Activated CD4-positive, alpha-beta memory T cell treated with anti-CD3 and anti-CD28 coated beads, Interleukin-2, amount 10 ng/mL, durations not matched to agents 7 days and 5 days (primary cell): ENCODE measurements around the gene CCDC188. TPM values are rescaled to one million over a fixed set of nuclear protein-coding genes. Genes with fewer than 3 reads are reported as not detected.
A peak's percentile ranks its signal among the peaks of the same experiment; 100 is the strongest.

Source experiments
- CTCF ChIA-PET: fragments of 350-600 bp; sonication (Branson Sonifier 250); formaldehyde crosslinking; loops from one replicate; lab custom pipeline; 2021; ENCODE audit warnings: antibody characterized with exemption, inconsistent platforms; lab: Charles Lee
- POLR2A ChIA-PET: fragments of 350-600 bp; sonication (Branson Sonifier 250); formaldehyde crosslinking; loops from one replicate; lab custom pipeline; 2021; ENCODE audit warnings: antibody characterized with exemption; lab: Charles Lee
- DNase-seq: peaks from one replicate; pipeline ENCODE4 v3.0.0-alpha.2; 2020
- H3K27ac Mint-ChIP-seq: one replicate; pipeline ENCODE4 v1.8.0; 2021; ENCODE audit warnings: mild to moderate bottlenecking, mixed read lengths
- H3K27me3 Mint-ChIP-seq: one replicate; pipeline ENCODE4 v1.8.0; 2021; ENCODE audit warnings: mixed read lengths
- H3K36me3 Mint-ChIP-seq: one replicate; pipeline ENCODE4 v1.8.0; 2021; ENCODE audit warnings: low read depth, mixed read lengths
- H3K4me1 Mint-ChIP-seq: one replicate; pipeline ENCODE4 v1.8.0; 2021; ENCODE audit warnings: mixed read lengths
- H3K4me3 Mint-ChIP-seq: one replicate; pipeline ENCODE4 v1.8.0; 2021; ENCODE audit warnings: mild to moderate bottlenecking, mixed read lengths
- H3K9me3 Mint-ChIP-seq: one replicate; pipeline ENCODE4 v1.8.0; 2021; ENCODE audit warnings: mixed read lengths
- total RNA-seq, 2 experiments: library from RNA; stranded (reverse); gene quantifications; one replicate each; pipeline ENCODE4 v1.2.3, GENCODE V29; 2021

The CCDC188 gene
- total RNA-seq, 2 experiments from 2014 or later: 0.33 to 0.76 TPM

DNA sequence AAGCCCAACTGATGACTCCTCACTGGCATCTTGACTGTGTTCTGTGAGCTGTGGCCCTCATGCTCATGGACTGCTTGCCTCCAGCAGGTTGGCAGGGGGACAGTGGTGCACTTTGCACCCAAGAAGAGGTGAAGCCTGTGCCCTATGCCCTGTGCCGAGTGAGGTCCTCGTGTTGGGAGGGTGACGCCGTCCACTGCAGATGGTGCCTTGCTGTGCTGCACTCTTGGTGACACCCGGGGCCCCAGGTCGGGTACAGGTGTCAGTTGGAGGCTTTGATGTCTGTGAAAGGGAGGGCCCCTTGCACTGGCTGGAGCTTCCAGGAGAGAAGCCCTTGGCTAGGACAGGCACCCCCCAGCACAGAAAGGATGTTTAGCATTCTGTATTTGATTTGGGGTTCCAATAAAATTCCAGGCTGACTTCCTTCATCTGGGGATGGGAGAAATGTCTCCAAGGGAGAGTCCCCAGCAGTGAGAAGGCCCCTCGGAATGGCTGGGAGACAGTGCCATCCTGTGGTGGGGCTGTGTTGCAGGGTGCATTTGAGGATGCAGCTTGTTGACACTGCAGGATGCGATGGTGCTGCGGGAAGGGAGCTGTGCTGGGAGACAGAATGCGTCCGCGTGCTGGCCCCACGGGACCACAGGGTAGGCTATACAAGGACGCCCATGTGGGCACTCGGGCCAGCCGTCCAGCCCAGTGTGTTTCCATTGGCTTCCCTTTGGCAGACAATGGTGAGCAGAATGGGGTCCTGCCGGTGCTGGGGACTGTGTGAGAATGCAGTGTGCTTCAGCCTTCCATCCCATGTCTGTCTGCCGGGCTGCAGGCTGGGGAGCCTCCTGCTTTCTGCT, 21.7 kb downstream of the CCDC188 start:
- H3K36me3 Mint-ChIP-seq: peaks cover 29% of the 10 kb centered on the region
- ChIA-PET CTCF (interaction anchor here (0.9 to 2.2 kb wide), 3 partner anchors 11 to 155 kb away, joined by 3 to 11 read pairs (median 4); partner anchors contain the start of gene TRMT2A), POLR2A (interaction anchor here (1.1 to 5.7 kb wide), 2 partner anchors 11 to 105 kb away, joined by 3 to 56 read pairs; partner anchors contain the start of genes RANBP1 and TRMT2A)
- no peaks in the 10 kb centered on the region for H3K27me3 Mint-ChIP-seq
- H3K4me1 Mint-ChIP-seq: peaks cover 20% of the 10 kb centered on the region
- peak overlapping the region; percentile 54 for H3K27ac Mint-ChIP-seq
- no peak overlapping the region for H3K4me3 Mint-ChIP-seq
- peak; percentile 64 for DNase-seq
- no peaks in the 10 kb centered on the region for H3K9me3 Mint-ChIP-seq

DNA sequence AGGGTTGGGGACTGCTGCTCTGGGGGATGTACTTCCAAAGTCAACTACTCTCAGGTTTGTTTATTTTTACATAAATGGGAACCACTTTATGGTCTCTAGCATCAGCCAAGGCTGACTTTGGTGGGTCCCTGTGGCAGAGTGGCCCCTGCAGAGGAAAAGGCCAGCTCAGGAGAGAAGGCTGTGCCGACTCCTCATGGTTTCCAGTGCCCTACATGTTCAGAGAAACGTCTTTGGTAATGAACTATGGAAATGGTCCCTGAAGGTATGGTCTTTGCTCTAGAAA, 22.3 kb downstream of the CCDC188 start:
- Mint-ChIP-seq H3K4me3 (no peak overlapping the region), H3K4me1 (peaks cover 18% of the 10 kb centered on the region), H3K27ac (peak overlapping the region; percentile 54), H3K36me3 (peaks cover 34% of the 10 kb centered on the region), H3K9me3 (no peaks in the 10 kb centered on the region), H3K27me3 (no peaks in the 10 kb centered on the region)
- ChIA-PET CTCF (no interaction called here), POLR2A (interaction anchor here (1.1 to 5.7 kb wide), 2 partner anchors 11 to 104 kb away, joined by 3 to 56 read pairs; partner anchors contain the start of genes RANBP1 and TRMT2A)
- DNase-seq: no peak

DNA sequence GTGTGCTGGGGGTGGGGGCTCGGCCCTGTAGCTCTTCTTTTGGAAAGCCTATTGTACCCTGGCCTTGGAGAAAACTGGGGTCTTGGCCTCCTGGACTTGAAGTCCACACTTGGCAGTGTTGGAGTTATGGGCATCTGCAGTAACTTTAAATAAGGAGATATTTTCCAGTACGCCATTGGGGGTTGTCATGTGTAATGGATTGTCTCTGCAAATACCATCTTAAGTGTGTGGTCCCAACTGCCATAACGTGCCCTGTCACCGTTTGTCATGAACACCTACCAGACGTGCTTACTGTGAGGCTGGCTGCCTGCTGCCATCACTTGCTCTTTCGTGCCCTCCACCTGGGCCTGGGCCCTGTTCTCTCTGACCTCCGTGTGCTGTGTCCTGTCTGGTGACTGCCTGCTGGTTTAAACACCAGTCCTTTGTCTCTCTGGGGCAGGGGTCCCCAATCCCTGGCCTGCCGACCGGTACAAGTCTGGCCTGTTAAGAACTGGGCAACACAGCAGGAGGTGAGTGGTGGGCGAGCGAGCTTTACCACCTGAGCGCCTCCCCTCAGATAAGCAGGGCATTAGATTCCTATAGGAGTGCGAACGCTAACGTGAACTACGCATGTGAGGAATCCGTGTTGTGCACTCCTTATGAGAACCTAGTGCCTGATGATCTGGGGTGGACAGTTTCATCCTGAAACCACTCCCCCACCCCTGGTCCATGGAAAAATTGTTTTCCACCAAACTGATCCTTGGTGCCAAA, 22.8 kb downstream of the CCDC188 start:
- H3K4me3 Mint-ChIP-seq: no peak overlapping the region
- no peak overlapping the region for H3K27ac Mint-ChIP-seq
- POLR2A ChIA-PET: interaction anchor here (5.7 kb wide), 1 partner anchor 10 kb away, joined by 56 read pairs; the partner anchor contains the start of genes RANBP1 and TRMT2A
- H3K4me1 Mint-ChIP-seq: peaks cover 15% of the 10 kb centered on the region
- CTCF ChIA-PET: no interaction called here
- no peaks in the 10 kb centered on the region for H3K9me3 Mint-ChIP-seq
- DNase-seq: no peak
- peaks cover 34% of the 10 kb centered on the region for H3K36me3 Mint-ChIP-seq
- no peaks in the 10 kb centered on the region for H3K27me3 Mint-ChIP-seq

DNA sequence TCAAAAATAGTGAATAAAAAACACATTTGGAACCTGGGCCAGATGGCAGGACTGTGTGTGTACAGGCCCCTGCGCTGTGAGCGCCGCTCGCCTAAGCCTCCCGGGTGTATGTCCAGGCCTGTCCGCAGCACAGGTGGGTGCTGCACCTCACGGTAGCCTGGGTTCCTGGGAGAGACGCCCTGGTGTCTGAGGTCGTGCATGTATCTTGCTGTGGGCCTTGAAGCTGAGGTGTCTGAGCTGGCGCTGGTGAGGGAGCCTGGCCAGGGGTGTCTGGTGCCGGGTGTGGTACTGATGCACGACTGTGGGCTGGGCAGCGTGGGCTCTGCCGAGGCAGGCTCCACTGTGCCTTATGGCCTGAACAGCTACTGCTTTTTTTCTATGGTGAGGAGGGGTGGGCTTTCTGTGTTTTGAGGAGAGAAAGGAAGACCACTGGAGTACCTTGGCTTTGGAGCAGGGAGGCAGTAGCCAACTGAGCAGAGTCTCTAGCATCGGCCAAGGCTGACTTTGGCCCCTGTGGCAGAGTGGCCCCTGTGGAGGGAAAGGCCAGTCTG, 23.5 kb downstream of the CCDC188 start:
- H3K27me3 Mint-ChIP-seq: no peaks in the 10 kb centered on the region
- no peak overlapping the region for H3K4me3 Mint-ChIP-seq
- H3K9me3 Mint-ChIP-seq: no peaks in the 10 kb centered on the region
- no peak for DNase-seq
- ChIA-PET CTCF (no interaction called here), POLR2A (interaction anchor here (5.7 kb wide), 1 partner anchor 9 kb away, joined by 56 read pairs; the partner anchor contains the start of genes RANBP1 and TRMT2A)
- peaks cover 12% of the 10 kb centered on the region for H3K4me1 Mint-ChIP-seq
- no peak overlapping the region for H3K27ac Mint-ChIP-seq
- peaks cover 35% of the 10 kb centered on the region for H3K36me3 Mint-ChIP-seq

DNA sequence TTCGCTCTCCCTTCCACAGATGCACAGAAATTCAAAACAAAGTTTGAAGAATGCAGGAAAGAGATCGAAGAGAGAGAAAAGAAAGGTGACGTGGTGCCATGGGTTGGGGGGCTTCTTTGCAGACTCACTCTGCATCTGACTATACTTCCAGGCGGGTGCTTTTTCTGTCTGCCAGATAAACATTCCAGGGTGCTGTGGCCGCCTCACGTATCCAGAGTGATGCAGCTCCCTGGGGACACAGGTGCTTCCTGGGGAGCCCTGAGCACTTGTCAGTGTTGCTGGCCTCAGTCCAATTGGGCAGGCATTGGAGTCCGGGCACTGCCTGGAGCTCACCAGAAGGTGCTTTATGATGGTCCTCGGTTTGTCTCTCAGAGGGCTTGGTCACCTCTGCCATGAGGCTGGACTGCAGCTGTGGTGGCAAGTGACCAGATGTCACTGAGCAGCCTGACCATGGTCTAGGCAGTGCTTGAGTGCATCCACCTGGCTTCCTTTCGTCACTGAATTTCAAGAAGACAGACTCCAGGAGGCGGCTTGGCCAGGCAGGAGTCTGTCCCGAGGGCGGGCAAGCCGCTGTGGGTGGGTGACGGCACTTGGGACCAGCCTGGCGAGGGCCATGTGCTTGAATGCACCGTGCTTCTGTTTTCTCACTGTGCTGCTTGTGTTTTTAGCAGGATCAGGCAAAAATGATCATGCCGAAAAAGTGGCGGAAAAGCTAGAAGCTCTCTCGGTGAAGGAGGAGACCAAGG, 24.4 kb downstream of the CCDC188 start:
- Mint-ChIP-seq H3K27ac (no peak overlapping the region), H3K27me3 (no peaks in the 10 kb centered on the region), H3K36me3 (peaks cover 44% of the 10 kb centered on the region), H3K9me3 (no peaks in the 10 kb centered on the region), H3K4me1 (peaks cover 20% of the 10 kb centered on the region), H3K4me3 (no peak overlapping the region)
- POLR2A ChIA-PET: interaction anchor here (5.7 kb wide), 1 partner anchor 8 kb away, joined by 56 read pairs; the partner anchor contains the start of genes RANBP1 and TRMT2A
- CTCF ChIA-PET: no interaction called here
- no peak for DNase-seq

DNA sequence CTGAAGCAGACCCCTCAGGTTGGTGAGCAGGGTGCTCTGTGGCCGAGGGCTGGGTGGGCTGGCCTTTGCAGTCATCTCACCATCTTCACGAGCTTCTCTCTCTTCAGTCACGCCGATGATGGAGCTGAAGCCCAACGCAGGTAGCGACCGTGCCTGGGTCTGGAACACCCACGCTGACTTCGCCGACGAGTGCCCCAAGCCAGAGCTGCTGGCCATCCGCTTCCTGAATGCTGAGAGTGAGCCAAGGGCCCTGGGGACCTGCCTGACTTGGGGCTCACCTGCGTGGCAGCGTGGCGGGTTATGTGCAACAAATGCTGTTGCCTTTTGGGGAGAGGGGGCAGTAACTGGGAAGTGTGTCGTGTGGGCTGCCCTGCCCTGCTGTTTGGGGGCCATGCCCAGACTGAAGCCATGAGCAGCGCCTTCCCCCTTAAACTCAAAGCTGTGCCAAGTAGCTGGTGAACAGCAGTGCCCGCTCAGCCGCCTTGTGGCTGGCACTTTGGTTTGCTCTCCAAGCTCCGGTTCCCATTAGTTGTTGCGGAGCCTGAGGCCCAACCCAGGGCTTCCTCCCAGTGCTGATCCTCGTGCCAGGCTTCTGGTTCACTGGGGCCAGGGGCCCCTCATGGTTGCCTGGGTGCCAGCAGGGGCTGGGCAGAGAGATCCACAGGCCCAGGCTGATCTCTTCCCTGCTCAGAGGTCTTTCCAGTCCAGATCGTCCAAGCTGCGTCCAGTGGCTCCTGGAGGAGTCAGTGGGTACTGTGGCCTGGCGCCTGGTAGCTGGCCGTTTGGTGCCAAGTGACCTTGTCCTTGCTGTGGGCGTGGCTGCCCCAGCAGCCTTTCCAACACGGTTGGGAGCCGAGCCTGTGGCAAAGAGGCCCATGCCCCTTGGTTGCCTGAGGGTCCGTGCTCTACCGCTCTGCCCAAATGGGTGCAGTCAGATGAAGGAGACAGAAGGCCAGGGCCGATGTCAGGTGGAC, 25.4 kb downstream of the CCDC188 start:
- no peaks in the 10 kb centered on the region for H3K27me3 Mint-ChIP-seq

DNA sequence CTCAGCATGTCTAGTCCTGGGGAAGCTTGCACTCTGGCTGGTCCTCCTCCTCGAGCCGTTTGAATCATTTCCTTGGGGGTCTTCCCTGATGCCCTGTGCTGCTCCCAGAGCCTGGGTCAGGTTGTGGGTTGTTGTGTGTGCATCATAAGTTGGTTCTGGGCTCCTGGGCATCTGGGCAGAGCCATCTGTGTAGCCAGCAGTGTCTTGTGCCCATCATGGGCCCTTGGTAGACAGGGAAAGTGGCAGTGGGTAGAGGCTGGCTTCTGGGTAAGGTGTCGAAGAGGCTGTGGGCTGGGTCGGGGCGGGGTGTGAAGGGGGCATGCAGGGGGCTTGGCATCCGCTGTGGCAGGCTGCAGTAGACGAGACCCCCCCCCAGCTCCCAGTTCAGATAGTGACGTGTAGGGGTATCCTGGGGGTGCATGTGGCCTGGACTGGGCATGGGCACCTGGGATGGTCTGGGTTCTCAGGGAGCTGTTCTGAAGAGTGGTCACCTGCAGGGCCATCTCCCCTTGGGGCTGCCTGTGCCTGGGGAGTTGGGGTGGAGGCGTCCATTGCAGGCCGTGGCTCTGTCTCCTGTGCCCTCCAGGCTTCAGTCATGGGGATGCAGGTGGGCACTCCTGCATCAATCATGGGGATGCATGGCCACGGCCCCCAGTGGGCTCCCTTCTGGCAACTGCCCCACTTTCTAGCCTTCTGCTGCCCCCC, 26.6 kb downstream of the CCDC188 start:
- Mint-ChIP-seq H3K27ac (no peak overlapping the region), H3K36me3 (peaks cover 60% of the 10 kb centered on the region)
- CTCF ChIA-PET: no interaction called here

More for the DNA sequence above, 25.4 kb downstream of the CCDC188 start:
- H3K27ac Mint-ChIP-seq: no peak overlapping the region
- H3K4me3 Mint-ChIP-seq: no peak overlapping the region
- peaks cover 21% of the 10 kb centered on the region for H3K4me1 Mint-ChIP-seq
- CTCF ChIA-PET: no interaction called here
- POLR2A ChIA-PET: interaction anchor here (1.0 to 5.7 kb wide), 2 partner anchors 7 to 15 kb away, joined by 3 to 56 read pairs; partner anchors contain the start of genes RANBP1 and TRMT2A
- H3K9me3 Mint-ChIP-seq: no peaks in the 10 kb centered on the region
- no peak for DNase-seq
- H3K36me3 Mint-ChIP-seq: peaks cover 49% of the 10 kb centered on the region

DNA sequence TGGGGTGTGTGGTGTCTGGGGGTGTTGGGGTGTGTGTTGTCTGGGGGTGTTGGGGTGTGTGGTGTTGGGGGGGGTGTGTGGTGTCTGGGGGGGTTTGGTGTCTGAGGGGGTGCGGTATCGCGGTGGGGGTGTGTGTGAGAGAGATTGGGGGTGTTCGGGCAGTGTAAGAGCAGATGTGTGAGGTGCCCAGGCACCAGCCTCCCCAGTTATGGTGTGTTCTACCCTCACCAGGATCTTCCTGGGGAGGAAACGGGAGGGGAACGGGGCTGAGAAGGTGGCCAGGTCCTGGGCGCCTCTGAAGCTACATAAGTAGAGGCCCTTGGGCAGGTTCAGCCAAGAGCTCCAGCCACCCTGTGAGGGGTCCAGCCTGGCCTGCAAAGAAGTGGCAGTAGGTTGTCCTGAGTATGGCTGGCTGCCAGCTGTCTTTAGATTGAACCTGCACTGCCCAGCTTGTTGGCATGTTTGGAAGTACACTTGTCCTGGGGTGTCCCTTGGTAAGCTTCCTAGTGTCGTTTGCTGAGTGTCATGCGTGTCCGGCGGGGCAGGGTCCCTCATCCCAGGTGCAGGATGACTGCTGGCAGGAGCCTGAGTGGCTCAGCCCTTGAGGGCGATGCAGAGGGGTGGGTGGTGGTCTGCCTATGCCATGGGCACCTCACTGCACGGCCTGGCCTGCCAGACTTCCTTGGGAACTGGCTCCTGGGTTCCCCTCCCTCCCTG, 27.3 kb downstream of the CCDC188 start:
- H3K27ac Mint-ChIP-seq: no peak overlapping the region
- DNase-seq: no peak
- CTCF ChIA-PET: no interaction called here
- H3K9me3 Mint-ChIP-seq: no peaks in the 10 kb centered on the region
- H3K4me3 Mint-ChIP-seq: no peak overlapping the region
- H3K4me1 Mint-ChIP-seq: peaks cover 32% of the 10 kb centered on the region
- POLR2A ChIA-PET: interaction anchor here (1.4 kb wide), 1 partner anchor 11 kb away, joined by 3 read pairs; no protein-coding TSS in a partner anchor
- peaks cover 67% of the 10 kb centered on the region for H3K36me3 Mint-ChIP-seq
- no peaks in the 10 kb centered on the region for H3K27me3 Mint-ChIP-seq

More for the DNA sequence above, 26.6 kb downstream of the CCDC188 start:
- POLR2A ChIA-PET: interaction anchor here (1.0 to 1.4 kb wide), 2 partner anchors 12 to 13 kb away, joined by 3 read pairs; no protein-coding TSS in a partner anchor
- Mint-ChIP-seq H3K4me3 (no peak overlapping the region), H3K27me3 (no peaks in the 10 kb centered on the region), H3K9me3 (no peaks in the 10 kb centered on the region), H3K4me1 (peaks cover 26% of the 10 kb centered on the region)
- no peak for DNase-seq

DNA sequence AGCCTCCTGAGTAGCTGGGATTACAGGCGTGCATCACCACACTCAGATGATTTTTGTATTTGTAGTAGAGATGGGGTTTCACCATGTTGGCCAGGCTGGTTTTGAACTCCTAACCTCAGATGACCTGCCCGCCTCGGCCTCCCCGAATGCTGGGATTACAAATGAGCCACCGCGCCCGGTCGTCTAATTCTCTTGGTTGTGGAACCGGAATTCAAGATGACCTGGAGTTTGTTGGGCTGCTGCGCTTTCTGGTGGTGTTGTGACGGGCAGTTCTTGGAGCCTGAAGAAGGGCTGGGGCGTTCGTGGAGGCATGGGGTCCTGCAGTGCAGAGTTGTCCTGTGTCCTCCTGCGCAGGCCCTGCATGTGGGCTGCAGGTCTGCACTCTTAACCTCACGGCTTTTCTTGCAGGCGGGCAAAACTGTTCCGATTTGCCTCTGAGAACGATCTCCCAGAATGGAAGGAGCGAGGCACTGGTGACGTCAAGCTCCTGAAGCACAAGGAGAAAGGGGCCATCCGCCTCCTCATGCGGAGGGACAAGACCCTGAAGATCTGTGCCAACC, 28.9 kb downstream of the CCDC188 start:
- CTCF ChIA-PET: interaction anchor here (0.5 kb wide), 1 partner anchor 92 kb away, joined by 4 read pairs; no protein-coding TSS in a partner anchor
- POLR2A ChIA-PET: interaction anchor here (1.5 kb wide), 1 partner anchor 9 kb away, joined by 3 read pairs; no protein-coding TSS in a partner anchor
- no peaks in the 10 kb centered on the region for H3K27me3 Mint-ChIP-seq
- no peak for DNase-seq
- H3K4me1 Mint-ChIP-seq: peaks cover 37% of the 10 kb centered on the region
- no peaks in the 10 kb centered on the region for H3K9me3 Mint-ChIP-seq
- peaks cover 67% of the 10 kb centered on the region for H3K36me3 Mint-ChIP-seq
- H3K27ac Mint-ChIP-seq: no peak overlapping the region
- H3K4me3 Mint-ChIP-seq: no peak overlapping the region
